PC-9 (cell line): Measurements from ENCODE around the gene TMEM179. TPM values are rescaled to one million over a fixed set of nuclear protein-coding genes. Genes with fewer than 3 reads are reported as not detected.

Source experiments
- BruUV-seq: library from RNA; stranded (reverse); fragments of 400-500 nt; replicated peaks from 2 replicates; lab custom pipeline; 2021; lab: Mats Ljungman, UMichigan
- CTCF ChIA-PET: fragments of 300-600 bp; sonication (Branson Sonifier 250); formaldehyde crosslinking; loops from one replicate; lab custom pipeline; 2022; ENCODE audit warnings: antibody characterized with exemption; lab: Charles Lee
- POLR2A ChIA-PET: fragments of 300-600 bp; sonication (Branson Sonifier 250); formaldehyde crosslinking; loops from one replicate; lab custom pipeline; 2022; ENCODE audit warnings: antibody characterized with exemption; ENCODE audit not compliant: unreplicated experiment; lab: Charles Lee
- DNase-seq, 2 experiments: peaks; one replicate each; pipeline versions ENCODE4 v3.0.0 to v3.0.0-alpha.2; 2015 to 2022; ENCODE audit warnings: mixed read lengths in 1 of 2
- H2AFZ ChIP-seq: fragments of 200-600 bp; sonication (generic); 2 replicates; pipeline ENCODE4 v1.8.1; 2017; ENCODE audit warnings: antibody characterized with exemption
- H3F3A ChIP-seq: fragments of 200-600 bp; sonication (generic); 2 replicates; pipeline ENCODE4 v1.8.1; 2017; ENCODE audit warnings: antibody characterized with exemption, mild to moderate bottlenecking, low read depth; ENCODE audit not compliant: insufficient read depth
- H3K27ac ChIP-seq: fragments of 200-600 bp; sonication (generic); 2 replicates; pipeline ENCODE4 v1.6.1; 2016; ENCODE audit warnings: mixed run types
- H3K27me3 ChIP-seq: fragments of 200-600 bp; sonication (generic); 2 replicates; pipeline ENCODE4 v1.6.1; 2016; ENCODE audit warnings: low read depth, mixed run types; ENCODE audit not compliant: insufficient read depth
- H3K36me3 ChIP-seq: fragments of 200-600 bp; sonication (generic); 2 replicates; pipeline ENCODE4 v1.6.1; 2016; ENCODE audit warnings: low read depth, mixed run types
- H3K4me1 ChIP-seq: fragments of 200-600 bp; sonication (generic); replicated peaks from 2 replicates; pipeline ENCODE4 v1.6.1; 2016; ENCODE audit warnings: mixed run types; ENCODE audit not compliant: insufficient read depth
- H3K4me2 ChIP-seq: fragments of 200-600 bp; sonication (generic); 2 replicates; pipeline ENCODE4 v1.6.1; 2017; ENCODE audit warnings: mixed run types
- H3K4me3 ChIP-seq: fragments of 200-600 bp; sonication (generic); 2 replicates; pipeline ENCODE4 v1.6.1; 2016; ENCODE audit warnings: mixed run types
- H3K79me2 ChIP-seq: fragments of 200-600 bp; sonication (generic); 2 replicates; pipeline ENCODE4 v1.6.1; 2017; ENCODE audit warnings: low read depth, mixed run types
- H3K9me2 ChIP-seq: fragments of 200-600 bp; sonication (generic); 2 replicates; pipeline ENCODE4 v1.8.1; 2017; ENCODE audit warnings: mild to moderate bottlenecking; ENCODE audit not compliant: insufficient read depth
- H3K9me3 ChIP-seq: fragments of 200-600 bp; sonication (generic); 2 replicates; pipeline ENCODE4 v1.8.1; 2016; ENCODE audit warnings: low read depth; ENCODE audit not compliant: insufficient read depth
- H4K20me1 ChIP-seq: fragments of 200-600 bp; sonication (generic); 2 replicates; pipeline ENCODE4 v1.8.1; 2017; ENCODE audit not compliant: insufficient read depth
- CTCF ChIP-seq: fragments of 200-600 bp; sonication (generic); conservative IDR thresholded peaks from 2 replicates; pipeline ENCODE4 v1.6.1; 2017; ENCODE audit warnings: mixed run types, antibody characterized with exemption, mild to moderate bottlenecking, moderate library complexity
- EZH2 ChIP-seq: fragments of 200-600 bp; sonication (generic); IDR thresholded peaks from 2 replicates; pipeline ENCODE4 v1.8.0; 2017; ENCODE audit warnings: antibody characterized with exemption, low read depth
- intact Hi-C: fragments of 100-400 bp; cut with micrococcal nuclease; formaldehyde crosslinking; loops from one replicate; pipeline ENCODE4 v1.10.0; 2022; ENCODE audit not compliant: unreplicated experiment
- total RNA-seq: library from RNA; stranded (reverse); gene quantifications from 2 replicates; pipeline ENCODE4 v1.2.3, GENCODE V29; 2021

The TMEM179 gene
- total RNA-seq, 1 experiment from 2014 or later = not detected

- Histone ChIP-seq H3K27ac (no peak overlapping the region), H3K27me3 (peaks cover 98% of the 10 kb centered on the region), H3K4me1 (no peaks in the 10 kb centered on the region), H3K9me3 (no peaks in the 10 kb centered on the region), H3K36me3 (no peaks in the 10 kb centered on the region), H3F3A (no peaks in the 10 kb centered on the region), H3K4me3 (no peak overlapping the region), H3K4me2 (no peak overlapping the region), H4K20me1 (no peaks in the 10 kb centered on the region), H2AFZ (no peak overlapping the region), H3K79me2 (no peaks in the 10 kb centered on the region), H3K9me2 (no peaks in the 10 kb centered on the region)
- ChIA-PET CTCF (interaction anchor here (0.5 kb wide), 1 partner anchor 16 kb away, joined by 5 read pairs; no protein-coding TSS in a partner anchor), POLR2A (interaction anchor here (0.6 kb wide), 1 partner anchor 15 kb away, joined by 5 read pairs; no protein-coding TSS in a partner anchor)
- TF ChIP-seq EZH2 = no peak
- no peak for TF ChIP-seq CTCF
- intact Hi-C loops = no loop called here
- no TSS peak for BruUV-seq
- DNase-seq = no peak
Observed at GRCh38 chr14:104576232-104576969, 28.2 kb downstream of the TMEM179 start.

- H3K9me2 ChIP-seq = no peaks in the 10 kb centered on the region
- DNase-seq = no peak
- CTCF ChIA-PET = no interaction called here
- no TSS peak for BruUV-seq
- H3F3A ChIP-seq = no peaks in the 10 kb centered on the region
- TF ChIP-seq EZH2 = no peak
- TF ChIP-seq CTCF = no peak
- no peaks in the 10 kb centered on the region for H3K4me1 ChIP-seq
- no peak overlapping the region for H2AFZ ChIP-seq
- no peak overlapping the region for H3K4me3 ChIP-seq
- H4K20me1 ChIP-seq = no peaks in the 10 kb centered on the region
- H3K4me2 ChIP-seq = no peak overlapping the region
- no peaks in the 10 kb centered on the region for H3K9me3 ChIP-seq
- no peaks in the 10 kb centered on the region for H3K36me3 ChIP-seq
- no peak overlapping the region for H3K27ac ChIP-seq
- POLR2A ChIA-PET = no interaction called here
- H3K27me3 ChIP-seq = peaks cover 92% of the 10 kb centered on the region
- intact Hi-C loops = no loop called here
- no peaks in the 10 kb centered on the region for H3K79me2 ChIP-seq
Observed at GRCh38 chr14:104574978-104575583, 29.5 kb downstream of the TMEM179 start.

- H3F3A ChIP-seq = no peaks in the 10 kb centered on the region
- H3K9me2 ChIP-seq = no peaks in the 10 kb centered on the region
- H3K4me3 ChIP-seq = no peak overlapping the region
- H3K4me1 ChIP-seq = no peaks in the 10 kb centered on the region
- H3K9me3 ChIP-seq = no peaks in the 10 kb centered on the region
- peaks cover 92% of the 10 kb centered on the region for H3K27me3 ChIP-seq
- no peaks in the 10 kb centered on the region for H4K20me1 ChIP-seq
- BruUV-seq = no TSS peak
- no peak overlapping the region for H3K4me2 ChIP-seq
- intact Hi-C loops = no loop called here
- ChIA-PET POLR2A (no interaction called here), CTCF (no interaction called here)
- TF ChIP-seq CTCF = no peak
- no peak for TF ChIP-seq EZH2
- no peaks in the 10 kb centered on the region for H3K79me2 ChIP-seq
- no peak overlapping the region for H3K27ac ChIP-seq
- no peak for DNase-seq
- no peak overlapping the region for H2AFZ ChIP-seq
- no peaks in the 10 kb centered on the region for H3K36me3 ChIP-seq
Observed at GRCh38 chr14:104574536-104574935, 30.0 kb downstream of the TMEM179 start.
